Measurements from ENCODE around the gene SORCS2.

SORCS2 gene

DNA sequence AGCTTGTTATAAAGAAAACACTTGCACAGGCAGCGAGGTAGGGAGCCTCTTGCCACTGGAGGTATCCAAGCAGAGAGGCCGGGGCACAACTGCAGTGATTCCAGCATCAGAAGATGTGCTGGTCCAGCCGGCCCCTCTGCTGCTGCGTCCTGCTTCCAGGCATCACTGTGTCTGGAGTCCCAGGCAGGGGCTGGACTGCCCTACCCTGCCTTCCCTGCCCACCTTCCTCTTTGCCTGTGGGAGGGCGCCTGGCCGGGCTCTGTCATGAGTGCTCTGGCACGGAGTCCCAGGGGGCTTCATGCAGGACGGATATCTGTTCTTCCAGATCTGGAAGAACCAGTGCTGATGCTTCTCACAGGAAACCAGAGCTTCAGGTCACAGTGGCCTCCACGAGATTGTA, 430.0 kb downstream of the SORCS2 start:
- no peaks in the 10 kb centered on the region for H3K27me3 ChIP-seq (ENCODE audit: low read depth, low read length)
- H3K4me2 ChIP-seq (ENCODE audit: low read length): no peak overlapping the region
- H3K4me1 ChIP-seq (ENCODE audit: low read length): no peaks in the 10 kb centered on the region
- H3K36me3 ChIP-seq (replicated peaks; ENCODE audit: low read depth, low read length): no peaks in the 10 kb centered on the region
- H3K9ac ChIP-seq (ENCODE audit: low read length): no peak overlapping the region
- H4K20me1 ChIP-seq (ENCODE audit: insufficient read depth, low read length): no peaks in the 10 kb centered on the region
- no peak for TF ChIP-seq EZH2phosphoT487 (IDR thresholded peaks at IDR 0.05; ENCODE audit: low read depth)
- no peak for TF ChIP-seq CTCF (IDR thresholded peaks at IDR 0.05; ENCODE audit: low read depth, low read length)
- H3K79me2 ChIP-seq (ENCODE audit: low read length): no peaks in the 10 kb centered on the region
- H3K9me3 ChIP-seq (ENCODE audit: insufficient read depth, low read length): no peaks in the 10 kb centered on the region
- no peak overlapping the region for H2AFZ ChIP-seq (ENCODE audit: low read depth, low read length)
- no peak overlapping the region for H3K27ac ChIP-seq (ENCODE audit: low read length)
- H3K4me3 ChIP-seq (ENCODE audit: low read length): no peak overlapping the region

GRCh38 chr4:7623468-7623867, 431.1 kb downstream of the SORCS2 start:
- TF ChIP-seq EZH2phosphoT487 (IDR thresholded peaks at IDR 0.05; ENCODE audit: low read depth) (no peak), CTCF (IDR thresholded peaks at IDR 0.05; ENCODE audit: low read depth, low read length) (no peak)
- Histone ChIP-seq H3K27me3 (ENCODE audit: low read depth, low read length) (no peaks in the 10 kb centered on the region), H3K36me3 (replicated peaks; ENCODE audit: low read depth, low read length) (no peaks in the 10 kb centered on the region), H3K4me3 (ENCODE audit: low read length) (no peak overlapping the region), H3K27ac (ENCODE audit: low read length) (no peak overlapping the region), H3K9ac (ENCODE audit: low read length) (no peak overlapping the region), H2AFZ (ENCODE audit: low read depth, low read length) (no peak overlapping the region), H3K9me3 (ENCODE audit: insufficient read depth, low read length) (no peaks in the 10 kb centered on the region), H3K79me2 (ENCODE audit: low read length) (no peaks in the 10 kb centered on the region), H3K4me1 (ENCODE audit: low read length) (no peaks in the 10 kb centered on the region), H4K20me1 (ENCODE audit: insufficient read depth, low read length) (no peaks in the 10 kb centered on the region), H3K4me2 (ENCODE audit: low read length) (no peak overlapping the region)

GRCh38 chr4:7624396-7624980, 432.1 kb downstream of the SORCS2 start:
- Histone ChIP-seq H4K20me1 (ENCODE audit: insufficient read depth, low read length) (no peaks in the 10 kb centered on the region), H3K9ac (ENCODE audit: low read length) (no peak overlapping the region), H3K27ac (ENCODE audit: low read length) (no peak overlapping the region), H3K4me1 (ENCODE audit: low read length) (no peaks in the 10 kb centered on the region), H3K36me3 (replicated peaks; ENCODE audit: low read depth, low read length) (no peaks in the 10 kb centered on the region), H3K4me3 (ENCODE audit: low read length) (no peak overlapping the region), H3K9me3 (ENCODE audit: insufficient read depth, low read length) (no peaks in the 10 kb centered on the region), H3K4me2 (ENCODE audit: low read length) (no peak overlapping the region), H3K79me2 (ENCODE audit: low read length) (no peaks in the 10 kb centered on the region), H3K27me3 (ENCODE audit: low read depth, low read length) (no peaks in the 10 kb centered on the region), H2AFZ (ENCODE audit: low read depth, low read length) (no peak overlapping the region)
- TF ChIP-seq CTCF (IDR thresholded peaks at IDR 0.05; ENCODE audit: low read depth, low read length) (no peak), EZH2phosphoT487 (IDR thresholded peaks at IDR 0.05; ENCODE audit: low read depth) (no peak)

GRCh38 chr4:7625071-7625470, 432.7 kb downstream of the SORCS2 start:
- Histone ChIP-seq H3K79me2 (ENCODE audit: low read length) (no peaks in the 10 kb centered on the region), H3K36me3 (replicated peaks; ENCODE audit: low read depth, low read length) (no peaks in the 10 kb centered on the region), H3K4me1 (ENCODE audit: low read length) (no peaks in the 10 kb centered on the region), H3K9ac (ENCODE audit: low read length) (no peak overlapping the region), H3K9me3 (ENCODE audit: insufficient read depth, low read length) (no peaks in the 10 kb centered on the region), H4K20me1 (ENCODE audit: insufficient read depth, low read length) (no peaks in the 10 kb centered on the region), H3K4me2 (ENCODE audit: low read length) (no peak overlapping the region), H3K4me3 (ENCODE audit: low read length) (no peak overlapping the region), H3K27me3 (ENCODE audit: low read depth, low read length) (no peaks in the 10 kb centered on the region), H2AFZ (ENCODE audit: low read depth, low read length) (no peak overlapping the region), H3K27ac (ENCODE audit: low read length) (no peak overlapping the region)
- TF ChIP-seq EZH2phosphoT487 (IDR thresholded peaks at IDR 0.05; ENCODE audit: low read depth) (no peak), CTCF (IDR thresholded peaks at IDR 0.05; ENCODE audit: low read depth, low read length) (no peak)
